Measurements from ENCODE around the gene WNT10A. TPM values are rescaled to one million over a fixed set of nuclear protein-coding genes. Genes with fewer than 3 reads are reported as not detected.

WNT10A gene
- total and polyA plus RNA-seq, 10 of the 15 experiments (the other 5 are each of a cell fraction or from before 2014, with no cell fraction given): 0.61 to 45.0 (median 6.9) TPM

- Histone ChIP-seq H2AFZ (ENCODE audit: control insufficient read depth, low read depth, low read length) (no peak overlapping the region), H4K20me1 (ENCODE audit: control insufficient read depth, insufficient read depth) (no peaks in the 10 kb centered on the region), H3K4me2 (ENCODE audit: control insufficient read depth, insufficient read depth) (no peak overlapping the region), H3K27ac (ENCODE audit: control insufficient read depth, insufficient read depth) (no peak overlapping the region), H3K4me3 (no peak overlapping the region), H3K9ac (ENCODE audit: control insufficient read depth, insufficient read depth, low read length) (no peak overlapping the region), H3K4me1 (ENCODE audit: control insufficient read depth, insufficient read depth, low read length) (peaks cover 8% of the 10 kb centered on the region), H3K36me3 (ENCODE audit: control insufficient read depth in 2 of 2, insufficient read depth in 2 of 2, low read length in 1 of 2) (no peaks in the 10 kb centered on the region), H3K79me2 (ENCODE audit: control insufficient read depth, insufficient read depth, low read length) (no peaks in the 10 kb centered on the region; the same call in 1 of the 2 replicates), H3K27me3 (replicated peaks in 1 of 2; ENCODE audit: control insufficient read depth in 2 of 2, insufficient read depth in 2 of 2, low read length in 1 of 2) (no peaks in the 10 kb centered on the region), H3K9me3 (replicated peaks; ENCODE audit: control insufficient read depth, insufficient read depth, low read length) (no peaks in the 10 kb centered on the region; the same call in 2 of the 3 replicates)
- intact Hi-C loops (cut with micrococcal nuclease; ENCODE audit: unreplicated experiment) (no loop called here), in situ Hi-C loops (cut with MboI) (no loop called here)
- BruUV-seq (replicated peaks): no TSS peak
- RAD21 ChIA-PET (ENCODE audit: unreplicated experiment): interaction anchor here (1.6 to 4.8 kb wide), 3 partner anchors 12 to 34 kb away, joined by 5 to 40 read pairs (median 14); no protein-coding TSS in a partner anchor
- CTCF ChIA-PET: interaction anchor here (0.8 to 22.2 kb wide), 9 partner anchors 12 to 385 kb away, joined by 3 to 1364 read pairs (median 3); partner anchors contain the start of genes TTLL4 and WNT10A
- TF ChIP-seq USF1 (IDR thresholded peaks at IDR 0.05; ENCODE audit: borderline replicate concordance, extremely low read length, insufficient read depth, low read depth, low read length) (no peak), CHD2 (IDR thresholded peaks at IDR 0.05; ENCODE audit: borderline replicate concordance, low read depth, low read length) (no peak), POLR2AphosphoS5 (IDR thresholded peaks at IDR 0.05; ENCODE audit: low read length) (no peak), JUND (IDR thresholded peaks at IDR 0.05; ENCODE audit: low read depth, low read length) (no peak), MEF2A (IDR thresholded peaks at IDR 0.05; ENCODE audit: insufficient read depth, low read depth, low read length) (no peak), MTA3 (IDR thresholded peaks at IDR 0.05; ENCODE audit: borderline replicate concordance, low read length) (no peak), SRF (IDR thresholded peaks at IDR 0.05; ENCODE audit: low read depth in 2 of 2, low read length in 2 of 2) (no peak), EED (IDR thresholded peaks at IDR 0.05; ENCODE audit: low read depth) (no peak), MAX (IDR thresholded peaks at IDR 0.05; ENCODE audit: low read depth, low read length) (no peak)
- TF ChIP-seq, protein P1, sequence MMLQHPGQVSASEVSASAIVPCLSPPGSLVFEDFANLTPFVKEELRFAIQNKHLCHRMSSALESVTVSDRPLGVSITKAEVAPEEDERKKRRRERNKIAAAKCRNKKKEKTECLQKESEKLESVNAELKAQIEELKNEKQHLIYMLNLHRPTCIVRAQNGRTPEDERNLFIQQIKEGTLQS (IDR thresholded peaks at IDR 0.05; ENCODE audit: borderline replicate concordance, extremely low read depth, low read depth, low read length): no peak
- DNase-seq (ENCODE audit: low read depth, low spot score): no peak
- no peak for ATAC-seq
- SMC1A ChIA-PET (ENCODE audit: uncharacterized antibody, unreplicated experiment): interaction anchor here (0.6 to 7.1 kb wide), 5 partner anchors 9 to 49 kb away, joined by 3 to 59 read pairs (median 8); partner anchors contain the start of gene CDK5R2
- WGBS (ENCODE audit: insufficient coverage, insufficient replicate concordance, low lambda C conversion rate, missing lambda C conversion rate): 99% methylated on average over 6 of the region's 6 CpGs
- no peak for FAIRE-seq
- POLR2A ChIA-PET: interaction anchor here (1.1 to 1.3 kb wide), 2 partner anchors 13 to 34 kb away, joined by 3 to 4 read pairs; no protein-coding TSS in a partner anchor
These were observed 30.1 kb downstream of the WNT10A start for GRCh38 chr2:218910741-218911140.

Data from GM12878 (cell line).